Measurements from ENCODE around the gene NOA1. TPM values are rescaled to one million over a fixed set of nuclear protein-coding genes. Genes with fewer than 3 reads are reported as not detected.
A peak's percentile ranks its signal among the peaks of the same experiment; 100 is the strongest.
"Not testable (repeated sequence)": the region's sequence is repeated elsewhere in the genome, so short reads cannot be mapped to it uniquely, and the experiment has no call there.

Gene NOA1
- total RNA-seq, 3 donors from 2014 or later: 23.3 to 25.0 (median 24.3) TPM

- DNase-seq (peak; percentile 40), ATAC-seq (peak; percentile 41 to 45)
- Mint-ChIP-seq H3K4me1 (ENCODE audit: low read depth) (peaks cover 61% of the 10 kb centered on the region), H3K36me3 (ENCODE audit: insufficient read depth) (peaks cover 30% of the 10 kb centered on the region), H3K9me3 (no peaks in the 10 kb centered on the region), H3K4me3 (peak overlapping the region; percentile 99), H3K27me3 (ENCODE audit: low read depth) (no peaks in the 10 kb centered on the region)
Observed at GRCh38 chr4:56976837-56977320, 527 bp downstream of the NOA1 start.

- DNase-seq (no peak), ATAC-seq (no peak)
- peak overlapping the region; percentile 99 for H3K4me3 Mint-ChIP-seq
- no peaks in the 10 kb centered on the region for H3K27me3 Mint-ChIP-seq (ENCODE audit: low read depth)
- no peaks in the 10 kb centered on the region for H3K9me3 Mint-ChIP-seq
- peaks cover 29% of the 10 kb centered on the region for H3K36me3 Mint-ChIP-seq (ENCODE audit: insufficient read depth)
- H3K4me1 Mint-ChIP-seq (ENCODE audit: low read depth): peaks cover 59% of the 10 kb centered on the region
Observed at GRCh38 chr4:56976283-56976836, 1.0 kb downstream of the NOA1 start.

- Mint-ChIP-seq H3K4me3 (peak overlapping the region; percentile 37), H3K27me3 (ENCODE audit: low read depth) (no peaks in the 10 kb centered on the region), H3K4me1 (ENCODE audit: low read depth) (peaks cover 43% of the 10 kb centered on the region), H3K36me3 (ENCODE audit: insufficient read depth) (peaks cover 39% of the 10 kb centered on the region), H3K9me3 (no peaks in the 10 kb centered on the region)
- ATAC-seq (no peak), DNase-seq (no peak)
Observed at GRCh38 chr4:56973336-56973735, 4.1 kb downstream of the NOA1 start.

- Mint-ChIP-seq H3K4me3 (no peak overlapping the region), H3K9me3 (no peaks in the 10 kb centered on the region), H3K36me3 (ENCODE audit: insufficient read depth) (peaks cover 39% of the 10 kb centered on the region), H3K27me3 (ENCODE audit: low read depth) (no peaks in the 10 kb centered on the region), H3K4me1 (ENCODE audit: low read depth) (peaks cover 43% of the 10 kb centered on the region)
- peak; percentile 9 to 21 for ATAC-seq
- no peak for DNase-seq
Observed at GRCh38 chr4:56972809-56973208, 4.6 kb downstream of the NOA1 start.

- ATAC-seq: peak; percentile 15 to 20
- Mint-ChIP-seq H3K4me3 (no peak overlapping the region), H3K36me3 (ENCODE audit: insufficient read depth) (peaks cover 41% of the 10 kb centered on the region), H3K27me3 (ENCODE audit: low read depth) (no peaks in the 10 kb centered on the region), H3K4me1 (ENCODE audit: low read depth) (peaks cover 43% of the 10 kb centered on the region), H3K9me3 (no peaks in the 10 kb centered on the region)
- no peak for DNase-seq
Observed at GRCh38 chr4:56972389-56972788, 5.0 kb downstream of the NOA1 start.

GRCh38 chr4:56971383-56971782 is 6.0 kb downstream of the NOA1 start:
- Mint-ChIP-seq H3K9me3 (no peaks in the 10 kb centered on the region), H3K36me3 (ENCODE audit: insufficient read depth) (peaks cover 44% of the 10 kb centered on the region), H3K27me3 (ENCODE audit: low read depth) (no peaks in the 10 kb centered on the region), H3K4me1 (ENCODE audit: low read depth) (peaks cover 43% of the 10 kb centered on the region), H3K4me3 (no peak overlapping the region)
- ATAC-seq (no peak), DNase-seq (no peak)

- DNase-seq: no peak
- ATAC-seq: no peak
- peaks cover 21% of the 10 kb centered on the region for H3K36me3 Mint-ChIP-seq (ENCODE audit: insufficient read depth)
- no peak overlapping the region for H3K4me3 Mint-ChIP-seq
- H3K4me1 Mint-ChIP-seq (ENCODE audit: low read depth): no peaks in the 10 kb centered on the region
- no peaks in the 10 kb centered on the region for H3K27me3 Mint-ChIP-seq (ENCODE audit: low read depth)
- no peaks in the 10 kb centered on the region for H3K9me3 Mint-ChIP-seq
Observed at GRCh38 chr4:56961107-56961500, 16.3 kb downstream of the NOA1 start.

GRCh38 chr4:56959100-56959499 is 18.3 kb downstream of the NOA1 start:
- Mint-ChIP-seq H3K4me1 (ENCODE audit: low read depth) (no peaks in the 10 kb centered on the region), H3K4me3 (no peak overlapping the region), H3K9me3 (no peaks in the 10 kb centered on the region), H3K36me3 (ENCODE audit: insufficient read depth) (peaks cover 10% of the 10 kb centered on the region), H3K27me3 (ENCODE audit: low read depth) (no peaks in the 10 kb centered on the region)
- ATAC-seq (no peak), DNase-seq (no peak)

GRCh38 chr4:56958111-56958517 is 19.3 kb downstream of the NOA1 start:
- DNase-seq: no peak
- no peaks in the 10 kb centered on the region for H3K4me1 Mint-ChIP-seq (ENCODE audit: low read depth)
- no peaks in the 10 kb centered on the region for H3K27me3 Mint-ChIP-seq (ENCODE audit: low read depth)
- H3K36me3 Mint-ChIP-seq (ENCODE audit: insufficient read depth): peaks cover 7% of the 10 kb centered on the region
- ATAC-seq: no peak
- H3K4me3 Mint-ChIP-seq: no peak overlapping the region
- H3K9me3 Mint-ChIP-seq: no peaks in the 10 kb centered on the region

GRCh38 chr4:56953680-56954520 is 23.5 kb downstream of the NOA1 start:
- Mint-ChIP-seq H3K4me1 (ENCODE audit: low read depth) (no peaks in the 10 kb centered on the region), H3K9me3 (no peaks in the 10 kb centered on the region), H3K36me3 (ENCODE audit: insufficient read depth) (no peaks in the 10 kb centered on the region), H3K27me3 (ENCODE audit: low read depth) (no peaks in the 10 kb centered on the region), H3K4me3 (no peak overlapping the region)
- ATAC-seq (no peak), DNase-seq (no peak)

- H3K27me3 Mint-ChIP-seq (ENCODE audit: low read depth): no peaks in the 10 kb centered on the region
- no peak for ATAC-seq
- H3K9me3 Mint-ChIP-seq: no peaks in the 10 kb centered on the region
- peaks cover 13% of the 10 kb centered on the region for H3K36me3 Mint-ChIP-seq (ENCODE audit: insufficient read depth)
- no peaks in the 10 kb centered on the region for H3K4me1 Mint-ChIP-seq (ENCODE audit: low read depth)
- no peak for DNase-seq
- no peak overlapping the region for H3K4me3 Mint-ChIP-seq
Observed at GRCh38 chr4:56941403-56941802, 36.0 kb downstream of the NOA1 start.

GRCh38 chr4:56940971-56941370 is 36.4 kb downstream of the NOA1 start:
- no peak for DNase-seq
- ATAC-seq: no peak
- Mint-ChIP-seq H3K27me3 (ENCODE audit: low read depth) (no peaks in the 10 kb centered on the region), H3K4me3 (no peak overlapping the region), H3K36me3 (ENCODE audit: insufficient read depth) (peaks cover 15% of the 10 kb centered on the region), H3K4me1 (ENCODE audit: low read depth) (no peaks in the 10 kb centered on the region), H3K9me3 (no peaks in the 10 kb centered on the region)

- Mint-ChIP-seq H3K27me3 (ENCODE audit: low read depth) (no peaks in the 10 kb centered on the region), H3K9me3 (no peaks in the 10 kb centered on the region), H3K4me3 (no peak overlapping the region), H3K36me3 (ENCODE audit: insufficient read depth) (peaks cover 15% of the 10 kb centered on the region), H3K4me1 (ENCODE audit: low read depth) (no peaks in the 10 kb centered on the region)
- DNase-seq: no peak
- ATAC-seq: no peak
Observed at GRCh38 chr4:56940403-56940802, 37.0 kb downstream of the NOA1 start.

GRCh38 chr4:56939826-56940225 is 37.6 kb downstream of the NOA1 start:
- not testable (repeated sequence) for H3K9me3 Mint-ChIP-seq; DNase-seq; H3K27me3 Mint-ChIP-seq (ENCODE audit: low read depth); ATAC-seq; H3K4me3 Mint-ChIP-seq; H3K4me1 Mint-ChIP-seq (ENCODE audit: low read depth)
- H3K36me3 Mint-ChIP-seq (ENCODE audit: insufficient read depth): peaks cover 15% of the 10 kb centered on the region

- peaks cover 15% of the 10 kb centered on the region for H3K36me3 Mint-ChIP-seq (ENCODE audit: insufficient read depth)
Observed at GRCh38 chr4:56937262-56937661, 40.1 kb downstream of the NOA1 start.

More at GRCh38 chr4:56937262-56937661, 40.1 kb downstream of the NOA1 start:
- Mint-ChIP-seq H3K4me3 (no peak overlapping the region), H3K9me3 (no peaks in the 10 kb centered on the region), H3K4me1 (ENCODE audit: low read depth) (peaks cover 9% of the 10 kb centered on the region), H3K27me3 (ENCODE audit: low read depth) (no peaks in the 10 kb centered on the region)
- ATAC-seq (no peak), DNase-seq (no peak)
